NCI-H1417 (cell line): ENCODE data around the gene GUCY1A1.
A peak's percentile ranks its signal among the peaks of the same experiment; 100 is the strongest.

ENCODE experiments used
- DNase-seq, 3 experiments: peaks; one replicate each; lab custom pipeline; 2025; lab: John Stamatoyannopoulos, UW

The GUCY1A1 gene

DNA sequence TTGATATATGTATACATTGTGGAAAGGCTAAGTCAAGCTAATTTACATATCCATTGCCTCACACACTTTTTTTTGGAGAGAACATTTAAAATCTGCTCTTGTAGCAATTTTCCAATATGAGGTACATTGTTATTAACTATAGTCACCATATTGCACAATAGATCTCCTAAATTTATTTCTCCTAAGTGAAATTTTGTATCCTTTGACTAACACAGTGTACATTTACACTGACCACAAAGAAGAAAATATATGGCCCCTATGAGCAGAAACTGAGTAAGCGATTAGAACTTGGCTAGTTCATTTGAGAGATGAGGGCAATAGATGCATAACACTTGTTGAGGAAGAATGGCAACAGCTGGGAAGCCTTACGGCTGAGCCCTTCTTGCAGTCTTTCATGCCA, 71.9 kb downstream of the GUCY1A1 start:
- DNase-seq, result no peak

DNA sequence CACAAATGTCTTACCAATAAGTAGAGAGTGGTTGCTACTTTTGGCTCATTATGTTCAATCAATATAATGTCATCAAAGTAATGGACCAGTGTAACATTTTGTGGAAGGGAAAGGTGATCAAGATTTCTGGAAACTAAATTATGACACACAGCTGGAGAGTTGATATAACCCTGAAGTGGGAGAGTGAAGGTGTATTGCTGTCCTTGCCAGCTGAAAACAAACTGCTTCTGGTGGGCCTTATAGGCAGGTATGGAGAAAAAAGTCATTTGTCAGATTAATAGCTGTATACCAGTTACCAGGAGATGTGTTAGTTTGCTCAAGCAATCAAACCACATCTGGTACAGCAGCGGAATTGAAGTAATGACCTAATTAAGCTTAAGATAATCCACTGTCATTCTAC, 74.9 kb downstream of the GUCY1A1 start:
- no peak for DNase-seq

DNA sequence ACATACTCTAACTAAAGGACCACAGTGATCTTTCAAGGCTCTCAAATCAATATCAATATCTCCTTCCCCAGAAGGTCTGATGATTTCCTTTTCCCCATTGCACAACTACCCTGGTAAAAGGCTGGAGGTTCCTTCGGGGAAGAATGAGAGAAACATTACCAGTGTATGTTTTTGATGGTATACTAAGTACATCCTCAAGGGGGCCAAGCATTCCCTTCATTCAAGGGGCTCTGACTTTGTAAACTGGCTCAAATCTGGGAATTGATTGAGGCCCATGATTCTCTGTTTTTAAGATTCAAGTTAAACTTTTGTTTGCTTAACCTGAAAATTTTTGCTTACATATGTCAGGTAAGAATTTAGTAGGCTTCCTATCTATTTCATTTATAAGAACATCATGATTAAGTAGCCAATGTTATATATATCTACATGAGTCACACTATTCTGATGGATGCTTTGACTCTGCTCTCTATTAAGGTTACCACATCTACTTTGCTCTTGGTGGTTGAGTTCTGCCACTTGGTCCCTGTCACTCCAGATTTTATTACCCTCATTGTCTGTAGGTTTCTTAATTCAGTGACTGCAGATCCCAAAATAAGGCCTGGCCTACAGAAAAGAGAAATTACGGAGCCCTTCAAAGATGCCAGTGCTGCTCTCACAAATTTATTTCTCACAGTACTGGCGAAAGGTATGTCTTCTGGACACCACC, 75.8 kb downstream of the GUCY1A1 start:
- no peak for DNase-seq

DNA sequence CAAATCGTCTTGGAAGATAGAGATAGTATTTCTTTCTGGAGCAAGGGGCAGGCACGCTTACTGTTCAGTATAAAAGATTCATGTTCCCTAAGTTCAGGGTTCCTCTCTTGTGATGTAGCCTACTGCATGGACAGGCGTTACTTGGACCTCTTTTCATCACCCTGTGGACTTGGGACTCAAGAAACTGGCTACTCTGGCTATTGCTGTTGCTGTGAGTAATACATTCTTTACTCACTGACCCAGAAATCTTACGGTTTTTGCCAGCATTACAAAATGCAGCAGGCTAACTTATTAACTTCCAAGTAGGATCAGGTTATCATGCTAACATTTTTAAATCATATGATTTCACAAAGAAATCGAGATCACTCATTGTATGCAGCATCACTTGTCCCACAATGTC, 79.3 kb downstream of the GUCY1A1 start:
- DNase-seq, result no peak

DNA sequence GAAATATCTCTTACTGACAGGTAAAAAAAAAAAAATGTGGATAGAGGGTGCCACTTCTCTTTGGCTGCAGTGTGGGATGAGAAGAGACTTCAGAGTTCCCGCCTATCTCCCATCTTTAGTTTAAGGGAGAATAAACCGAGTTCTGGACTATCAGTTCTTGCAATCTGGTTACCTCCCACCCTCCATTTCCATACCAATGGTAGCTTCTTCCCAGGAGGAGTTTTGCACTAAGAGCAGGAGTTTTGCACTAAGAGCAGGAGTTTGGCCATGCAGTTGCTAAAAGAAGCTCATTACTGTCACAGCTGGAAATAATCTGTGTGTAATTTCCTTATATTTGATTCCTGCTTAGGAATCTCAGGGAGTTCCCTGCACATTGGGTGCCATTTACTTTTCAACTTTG, 81.4 kb downstream of the GUCY1A1 start:
- DNase-seq, result no peak

DNA sequence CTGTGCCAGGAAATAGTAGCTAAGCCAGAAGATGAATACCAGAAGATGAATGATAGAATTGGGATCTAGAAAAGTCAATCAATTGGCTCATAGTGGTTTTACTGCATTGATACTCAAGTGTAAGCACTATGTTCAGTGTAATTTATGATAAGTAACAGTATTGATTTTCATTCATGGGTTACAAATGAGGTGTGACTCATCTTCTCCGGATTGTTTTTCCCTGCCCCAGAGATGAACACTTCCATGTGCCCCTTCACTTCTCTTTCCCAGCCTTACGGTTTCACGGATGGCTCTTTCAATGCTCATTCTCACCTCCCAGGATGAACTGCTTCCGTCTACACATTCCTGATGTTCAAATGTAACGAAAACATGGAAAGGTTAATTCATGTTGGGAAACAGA, 82.4 kb downstream of the GUCY1A1 start:
- DNase-seq, result no peak

DNA sequence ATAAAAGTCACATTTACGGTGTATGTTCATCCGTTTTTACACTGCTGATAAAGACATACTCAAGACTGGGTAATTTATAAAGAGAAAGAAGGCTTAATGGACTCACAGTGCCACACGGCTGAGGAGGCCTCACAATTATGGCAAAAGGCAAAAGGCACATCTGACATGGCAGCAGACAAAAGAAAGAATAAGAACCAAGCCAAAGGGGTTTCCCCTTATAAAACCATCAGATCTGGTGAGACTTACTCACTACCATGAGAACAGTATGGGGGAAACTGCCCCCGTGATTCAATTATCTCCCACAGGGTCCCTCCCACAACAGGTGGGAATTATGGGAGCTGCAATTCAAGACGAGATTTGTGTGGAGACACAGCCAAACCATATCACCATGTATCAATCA, 84.9 kb downstream of the GUCY1A1 start:
- DNase-seq, result no peak

DNA sequence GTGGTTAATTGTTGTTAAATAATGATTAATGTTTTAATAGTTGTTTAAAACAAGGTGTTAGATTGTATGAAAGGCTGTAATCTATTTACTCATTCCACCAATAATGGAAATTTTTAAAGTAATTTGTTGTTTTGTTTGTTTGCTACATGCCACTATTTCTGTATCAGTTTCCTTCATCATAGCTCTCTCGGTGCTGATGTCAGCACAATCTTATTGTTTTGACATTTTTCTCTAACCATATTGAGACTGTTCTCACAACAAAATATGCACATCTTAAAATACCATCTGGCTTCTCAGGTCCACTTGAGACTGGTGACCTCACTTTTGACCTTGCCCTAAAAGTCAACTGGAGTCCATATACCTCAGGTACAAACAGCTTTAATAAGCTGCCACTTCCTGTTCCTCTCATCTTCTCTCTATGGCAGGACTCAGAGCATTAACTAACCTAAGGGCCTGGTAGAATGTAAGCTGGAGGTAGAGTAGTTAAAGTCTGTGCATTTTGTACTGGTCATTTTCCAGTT, 91.2 kb downstream of the GUCY1A1 start:
- DNase-seq, result no peak

DNA sequence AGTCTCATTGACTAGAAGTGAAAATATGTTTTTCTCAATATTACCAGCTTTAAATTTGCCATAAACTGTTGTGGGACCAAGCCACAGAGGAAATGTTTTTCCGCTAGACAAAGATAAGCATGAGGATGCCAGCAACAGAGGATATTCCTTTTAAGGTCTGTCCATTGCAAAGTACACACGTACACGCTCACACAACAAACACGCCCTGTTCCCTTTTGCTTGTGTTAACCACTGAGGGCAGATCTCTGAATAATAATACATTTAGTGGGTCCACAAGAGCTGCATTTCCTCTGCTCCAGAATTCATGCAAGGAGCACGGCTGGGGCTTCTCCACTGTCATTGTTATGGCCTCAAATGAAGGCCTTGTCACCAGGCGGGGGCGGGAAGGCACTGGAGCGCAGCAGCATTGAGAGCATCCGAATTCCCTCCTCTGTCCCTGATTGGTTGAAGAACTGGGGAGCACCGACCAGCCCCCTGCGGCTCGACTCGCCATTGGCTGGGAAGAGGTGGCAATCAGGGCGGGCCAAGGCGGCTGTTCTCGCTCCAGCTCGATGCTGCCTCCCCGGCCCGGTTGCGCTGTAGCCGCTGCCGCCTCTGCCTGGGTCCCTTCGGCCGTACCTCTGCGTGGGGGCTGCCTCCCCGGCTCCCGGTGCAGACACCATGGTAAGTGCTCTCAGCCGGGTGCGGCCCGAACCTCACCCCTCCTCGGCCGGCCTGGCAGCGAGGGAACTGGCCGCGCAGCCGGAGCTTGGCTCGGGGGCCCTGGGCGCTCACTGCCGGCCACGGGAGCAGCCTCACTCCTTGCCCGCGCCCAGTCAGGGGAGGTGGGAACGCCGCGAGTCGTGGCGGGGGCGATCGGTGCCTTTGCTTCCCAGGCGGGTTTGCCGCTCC, 92.1 kb downstream of the GUCY1A1 start, which contains the start of gene GUCY1B1:
GUCY1B1 (plus strand) TSS at position 541 of the 891 bp plus-strand sequence; CDS start at position 661, 120 bp downstream.
- DNase-seq, result peak in 2 of 3 experiments; percentile 63 to 70

DNA sequence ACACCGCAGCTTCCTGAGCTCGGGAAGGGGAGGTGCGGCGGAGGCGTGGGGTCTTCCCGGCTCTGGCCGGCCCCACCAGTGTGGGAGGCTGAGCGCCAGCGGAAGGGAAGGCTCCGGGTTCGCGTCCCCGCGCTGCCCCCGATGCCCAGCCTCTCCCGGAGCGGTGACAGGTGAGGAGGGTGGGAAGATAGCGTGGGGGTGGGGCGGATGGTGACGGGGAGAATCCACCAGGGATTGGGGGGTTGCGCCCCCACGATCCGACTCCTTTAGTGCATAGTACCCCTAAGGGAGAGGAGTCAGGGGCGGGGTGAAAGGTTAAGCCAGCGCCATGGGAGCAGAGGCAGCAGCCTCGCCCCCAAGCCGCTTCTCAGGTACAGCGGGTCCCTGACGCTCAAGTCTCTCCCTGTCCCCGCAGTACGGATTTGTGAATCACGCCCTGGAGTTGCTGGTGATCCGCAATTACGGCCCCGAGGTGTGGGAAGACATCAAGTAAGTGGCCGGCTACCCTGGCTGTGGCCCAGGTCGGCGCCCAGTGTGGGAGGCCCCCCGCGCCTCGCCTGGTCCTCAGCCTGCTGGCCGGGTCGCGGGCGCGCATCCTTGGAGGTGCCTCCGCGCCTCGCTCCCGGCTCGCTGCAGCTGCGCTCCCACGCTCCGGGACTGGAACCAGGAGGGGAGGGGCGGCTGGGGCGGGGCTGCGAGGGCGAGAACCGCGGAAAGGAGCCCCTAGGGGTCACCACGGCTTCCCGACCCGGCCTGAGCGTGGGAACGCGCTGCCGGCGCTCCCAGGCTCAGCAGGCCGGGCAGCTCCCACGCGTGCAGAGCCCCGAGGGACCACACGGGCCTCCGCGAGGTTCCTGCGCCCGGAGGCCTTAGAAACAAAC, 93.0 kb downstream of the GUCY1A1 start:
- peak in 2 of 3 experiments; percentile 67 to 69 for DNase-seq

DNA sequence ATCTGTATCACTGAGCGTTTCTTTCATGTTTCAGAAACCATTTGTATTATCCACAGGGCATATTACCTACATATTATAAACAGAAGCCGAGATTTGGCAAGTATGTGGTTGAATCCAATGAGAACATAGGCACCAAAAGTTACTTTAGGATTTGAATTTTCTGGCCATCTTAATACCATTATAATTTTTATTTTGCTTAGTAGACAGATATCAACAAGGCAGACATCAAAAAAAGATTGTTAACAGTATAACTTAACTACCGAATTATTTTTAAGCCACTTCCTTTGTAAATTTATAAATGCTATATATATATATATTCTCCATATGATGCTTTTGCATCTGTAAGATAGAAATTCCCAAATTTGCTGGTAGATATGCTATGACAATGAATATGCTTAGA, 94.4 kb downstream of the GUCY1A1 start:
- no peak for DNase-seq

DNA sequence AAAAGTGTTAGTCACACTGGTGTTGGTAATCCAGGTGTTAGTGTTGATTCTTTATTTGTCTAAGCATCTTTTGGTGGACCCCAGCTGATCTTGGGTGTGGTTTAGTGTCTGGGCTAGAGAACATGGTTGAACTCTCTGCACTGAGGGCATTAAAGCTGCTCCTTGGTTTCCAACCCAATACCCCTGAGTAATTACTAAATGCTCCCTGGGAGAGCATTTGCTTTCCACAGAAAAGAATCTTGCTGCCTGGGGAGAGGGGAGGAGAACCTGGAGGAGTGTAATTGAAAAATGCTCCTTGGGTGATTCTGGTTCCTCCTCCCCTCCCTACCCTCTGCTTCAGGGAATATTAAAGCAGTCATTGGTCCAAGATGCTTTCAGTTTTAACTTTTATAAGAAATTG, 95.3 kb downstream of the GUCY1A1 start:
- DNase-seq, result peak in 1 of 3 experiments; percentile 10

DNA sequence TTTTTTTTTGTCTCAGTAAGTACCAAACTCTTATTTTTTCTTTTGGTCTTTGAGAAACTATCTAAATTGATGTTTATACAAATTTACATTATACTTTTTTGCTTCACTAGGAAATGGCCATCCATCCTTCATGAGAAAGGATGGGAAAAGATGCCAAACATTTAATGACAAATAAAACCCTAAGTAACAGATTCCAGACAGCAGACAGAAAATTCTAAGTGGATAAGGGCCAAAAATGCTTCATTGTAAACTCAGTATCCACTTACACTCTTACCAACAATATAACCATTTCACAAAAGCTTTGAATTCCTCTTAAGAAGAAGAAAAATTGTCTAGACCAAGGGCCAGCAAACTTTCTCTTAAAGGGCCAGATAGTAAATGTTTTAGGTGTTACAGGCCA, 95.7 kb downstream of the GUCY1A1 start:
- no peak for DNase-seq

DNA sequence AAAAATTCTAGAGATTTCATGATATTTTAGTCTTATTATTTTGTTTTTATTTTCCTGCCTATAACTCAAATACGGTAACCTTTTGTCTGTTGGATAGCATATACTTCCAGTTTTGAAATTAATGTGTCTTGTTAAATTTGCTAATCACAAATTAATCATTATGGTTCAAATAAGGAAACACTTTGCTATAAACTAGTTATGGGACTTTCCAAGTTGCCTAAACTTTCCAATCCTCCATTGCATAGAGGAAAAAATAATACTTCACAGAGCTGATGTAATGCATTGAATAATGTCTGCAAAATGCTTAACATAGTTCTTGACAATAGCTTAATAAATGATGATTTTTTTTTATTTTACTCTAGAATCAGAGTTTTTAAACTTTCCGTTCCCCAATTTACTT, 96.9 kb downstream of the GUCY1A1 start:
- DNase-seq, result no peak

DNA sequence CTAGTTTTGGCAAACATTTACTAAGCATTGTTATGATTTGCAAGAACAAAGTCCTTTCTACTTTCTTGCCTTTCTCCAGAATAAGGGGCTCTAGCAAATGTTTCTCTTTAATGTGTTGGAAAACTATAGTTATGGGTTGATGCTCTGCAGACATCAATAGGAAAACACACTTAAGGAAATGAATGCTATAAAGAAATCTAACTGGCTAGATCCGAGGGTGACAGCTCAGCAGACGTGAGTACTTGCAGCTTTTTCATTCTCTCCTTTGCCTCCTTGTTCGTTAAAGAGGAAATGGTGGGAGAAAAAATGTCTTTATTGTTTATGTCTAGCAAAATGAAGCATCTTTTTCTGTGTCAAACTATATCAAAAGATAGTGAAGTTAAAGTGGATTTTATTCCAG, 98.5 kb downstream of the GUCY1A1 start:
- DNase-seq, result no peak

DNA sequence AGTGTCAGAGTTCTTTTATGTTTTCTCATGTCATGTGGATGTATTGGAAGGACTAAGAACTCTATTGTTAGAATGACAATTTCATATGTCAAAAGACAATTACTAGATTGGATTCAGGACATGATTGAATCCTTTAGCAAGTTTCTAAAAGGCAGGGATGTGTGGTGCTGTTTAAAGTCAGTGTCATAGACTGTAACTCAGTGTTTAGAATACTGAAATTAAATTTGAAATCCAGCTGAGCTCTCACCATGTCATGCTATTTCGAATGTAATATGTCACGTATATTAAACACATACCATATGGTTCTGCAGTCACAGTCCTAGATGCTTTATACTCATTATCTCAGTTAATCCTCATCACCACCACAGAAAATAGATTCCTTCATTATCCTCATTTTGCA, 100.0 kb downstream of the GUCY1A1 start:
- peak in 1 of 3 experiments; percentile 67 for DNase-seq

DNA sequence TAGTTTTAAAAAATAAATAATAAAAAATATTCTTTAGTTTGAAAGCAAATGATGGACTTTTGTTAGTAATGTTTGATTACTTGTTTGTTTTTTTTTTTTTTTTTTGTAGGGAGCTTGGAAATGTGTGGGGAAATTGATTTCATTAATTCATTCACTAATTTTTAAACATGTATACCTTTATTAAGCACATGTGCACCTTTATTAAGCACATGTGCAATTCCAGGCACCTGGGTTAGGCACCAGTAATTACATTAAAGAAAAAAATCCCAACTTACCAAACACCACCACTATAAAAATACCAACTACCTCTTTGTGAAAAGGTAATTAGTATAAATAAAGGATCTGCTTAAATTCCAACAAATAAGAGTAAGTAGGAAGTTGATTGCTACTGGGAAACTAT, 101.7 kb downstream of the GUCY1A1 start:
- DNase-seq, result no peak

DNA sequence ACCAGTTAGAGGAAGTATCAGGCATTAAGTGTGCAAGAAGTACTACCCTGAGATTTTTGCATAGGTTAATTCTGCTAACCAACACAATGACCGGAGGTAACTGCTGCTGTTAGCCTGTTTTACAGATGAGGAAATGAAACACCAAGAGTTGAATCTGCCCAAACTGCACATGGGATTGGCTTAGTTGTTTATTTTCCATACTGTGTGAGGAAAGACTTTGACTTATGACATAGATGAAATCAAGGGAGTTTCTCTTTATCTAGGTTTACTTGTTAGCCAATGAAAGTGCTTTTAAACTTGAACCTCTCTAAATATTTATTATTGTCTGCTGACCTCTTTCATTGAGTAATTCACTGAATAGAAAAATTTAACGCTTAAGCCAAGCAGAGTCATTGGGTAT, 102.4 kb downstream of the GUCY1A1 start:
- no peak for DNase-seq

DNA sequence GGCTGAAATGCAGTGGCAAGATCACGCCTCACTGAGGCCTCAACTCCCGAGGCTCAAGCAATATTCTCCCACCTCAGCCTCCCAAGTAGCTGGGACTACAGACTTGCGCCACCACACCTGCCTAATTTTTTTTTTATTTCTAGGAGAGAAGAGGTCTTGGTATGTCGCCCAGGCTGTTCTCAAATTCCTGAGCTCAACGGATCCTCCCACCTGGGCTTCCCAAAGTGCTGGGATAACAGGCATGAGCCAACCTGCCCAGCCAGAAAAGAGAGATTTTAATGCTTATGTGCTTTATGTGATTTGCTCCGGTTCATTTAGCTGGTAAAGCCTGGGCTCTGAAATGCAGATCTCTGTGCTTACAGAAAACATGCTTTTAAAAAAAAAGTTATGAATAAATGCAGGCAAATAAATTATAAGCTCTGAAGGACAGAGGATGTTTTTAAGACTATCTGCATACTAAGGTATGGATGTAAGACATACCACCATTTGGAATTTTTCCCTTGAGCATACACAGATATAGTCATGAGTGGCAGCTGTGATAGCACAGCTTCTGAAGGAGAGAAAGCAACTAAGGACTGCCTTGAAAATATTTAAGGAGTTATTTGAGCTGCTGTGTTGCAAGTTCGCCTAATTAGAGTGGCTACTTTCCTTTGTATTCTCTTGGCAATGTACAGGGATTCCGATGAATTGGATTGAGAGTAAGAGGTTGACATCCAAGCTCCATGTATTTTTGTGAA, 106.0 kb downstream of the GUCY1A1 start:
- DNase-seq, result no peak

DNA sequence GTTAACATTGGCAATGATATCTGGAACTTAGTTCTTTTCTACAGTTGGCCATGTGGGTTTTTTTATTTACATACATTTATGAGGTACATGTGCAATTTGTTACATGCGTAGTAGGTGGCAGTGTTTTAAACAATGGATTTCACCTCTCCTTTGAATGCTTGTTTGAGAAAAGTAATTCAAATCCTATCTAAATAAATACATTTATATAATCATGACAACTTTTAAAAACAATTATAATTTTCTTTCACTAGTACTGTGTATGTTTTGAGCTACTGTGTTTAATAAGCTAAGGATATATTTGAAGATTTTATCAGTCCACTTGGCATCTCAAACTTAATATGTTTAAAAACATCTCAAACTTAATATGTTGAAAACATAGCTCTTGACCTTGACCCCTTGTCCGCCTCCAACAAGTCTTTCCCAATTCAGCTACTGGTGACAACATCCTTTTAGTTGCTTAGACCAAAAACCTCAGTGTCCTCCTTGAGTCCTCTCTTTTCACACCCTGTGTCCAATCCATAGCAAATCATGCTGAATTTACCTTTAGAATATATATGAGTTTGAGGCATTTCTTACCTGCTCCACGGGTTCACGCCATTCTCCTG, 106.7 kb downstream of the GUCY1A1 start:
- no peak for DNase-seq

DNA sequence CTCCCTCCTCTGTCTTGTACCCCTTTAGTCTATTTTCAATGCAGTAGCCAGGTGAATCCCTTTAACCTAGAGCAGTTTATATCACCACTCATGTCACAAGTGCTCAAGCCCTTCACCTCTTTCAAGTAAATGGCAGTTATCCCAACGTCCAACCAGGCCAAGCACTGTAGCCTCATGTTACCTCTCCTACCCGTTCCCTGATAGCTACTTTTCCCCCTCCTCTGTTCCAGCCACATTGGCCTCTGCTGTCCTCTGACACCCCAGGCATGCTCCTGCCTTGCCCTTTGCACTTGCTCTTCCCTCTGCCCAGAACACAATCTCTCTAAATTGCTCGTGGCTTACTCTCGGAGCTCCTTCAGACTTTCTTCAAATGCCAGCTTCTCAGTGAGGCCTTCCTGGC, 107.4 kb downstream of the GUCY1A1 start:
- DNase-seq, result no peak
